ENCODE measurements around the gene UNCX.

The UNCX gene

GRCh38 chr7:1232103-1232466 is 587 bp upstream of the UNCX start:
- no peak for DNase-seq (ENCODE audit: low spot score)

- no peak for DNase-seq (ENCODE audit: low spot score)
Measured at GRCh38 chr7:1233333-1234048, 819 bp downstream of the UNCX start.

GRCh38 chr7:1234049-1234880 is 1.6 kb downstream of the UNCX start:
- DNase-seq (ENCODE audit: low spot score): no peak

- no peak for DNase-seq (ENCODE audit: low spot score)
Measured at GRCh38 chr7:1234881-1235500, 2.3 kb downstream of the UNCX start.

DNA sequence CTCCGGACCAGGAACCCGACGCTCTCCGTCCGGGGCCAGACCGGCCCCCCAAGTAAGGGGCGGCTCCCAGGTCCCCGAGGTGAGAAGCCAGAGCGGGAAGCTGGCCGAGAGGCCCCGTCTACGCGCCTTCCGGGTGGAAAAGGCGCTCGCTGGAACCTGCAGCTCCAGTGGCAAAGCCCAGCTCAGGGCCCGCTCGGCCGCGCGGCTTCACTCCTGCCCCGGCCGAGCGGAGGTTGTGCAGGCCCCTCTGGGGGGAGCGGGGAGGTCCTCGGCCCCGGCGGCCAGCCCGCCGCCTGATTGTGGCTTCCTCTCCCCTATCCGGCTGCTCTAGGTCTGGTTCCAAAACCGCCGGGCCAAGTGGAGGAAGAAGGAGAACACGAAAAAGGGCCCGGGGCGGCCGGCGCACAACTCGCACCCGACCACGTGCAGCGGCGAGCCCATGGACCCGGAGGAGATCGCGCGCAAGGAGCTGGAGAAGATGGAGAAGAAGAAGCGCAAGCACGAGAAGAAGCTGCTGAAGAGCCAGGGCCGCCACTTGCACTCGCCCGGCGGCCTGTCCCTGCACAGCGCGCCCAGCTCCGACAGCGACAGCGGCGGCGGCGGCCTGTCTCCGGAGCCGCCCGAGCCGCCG is 2.9 kb downstream of the UNCX start:
- no peak for DNase-seq (ENCODE audit: low spot score)

DNA sequence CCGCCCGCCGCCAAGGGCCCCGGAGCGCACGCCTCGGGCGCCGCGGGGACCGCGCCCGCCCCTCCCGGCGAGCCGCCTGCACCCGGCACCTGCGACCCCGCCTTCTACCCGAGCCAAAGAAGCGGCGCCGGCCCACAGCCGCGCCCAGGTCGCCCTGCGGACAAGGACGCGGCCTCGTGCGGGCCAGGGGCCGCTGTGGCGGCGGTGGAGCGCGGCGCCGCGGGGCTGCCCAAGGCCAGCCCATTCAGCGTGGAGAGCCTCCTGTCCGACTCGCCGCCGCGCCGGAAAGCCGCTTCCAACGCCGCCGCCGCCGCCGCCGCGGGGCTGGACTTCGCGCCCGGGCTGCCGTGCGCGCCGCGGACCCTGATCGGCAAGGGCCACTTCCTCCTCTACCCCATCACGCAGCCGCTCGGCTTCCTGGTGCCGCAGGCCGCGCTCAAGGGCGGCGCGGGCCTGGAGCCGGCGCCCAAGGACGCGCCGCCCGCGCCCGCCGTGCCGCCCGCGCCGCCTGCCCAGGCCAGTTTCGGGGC is 3.5 kb downstream of the UNCX start:
- DNase-seq (ENCODE audit: low spot score): no peak

GRCh38 chr7:1236831-1237701 is 4.4 kb downstream of the UNCX start:
- DNase-seq (ENCODE audit: low spot score): no peak

DNA sequence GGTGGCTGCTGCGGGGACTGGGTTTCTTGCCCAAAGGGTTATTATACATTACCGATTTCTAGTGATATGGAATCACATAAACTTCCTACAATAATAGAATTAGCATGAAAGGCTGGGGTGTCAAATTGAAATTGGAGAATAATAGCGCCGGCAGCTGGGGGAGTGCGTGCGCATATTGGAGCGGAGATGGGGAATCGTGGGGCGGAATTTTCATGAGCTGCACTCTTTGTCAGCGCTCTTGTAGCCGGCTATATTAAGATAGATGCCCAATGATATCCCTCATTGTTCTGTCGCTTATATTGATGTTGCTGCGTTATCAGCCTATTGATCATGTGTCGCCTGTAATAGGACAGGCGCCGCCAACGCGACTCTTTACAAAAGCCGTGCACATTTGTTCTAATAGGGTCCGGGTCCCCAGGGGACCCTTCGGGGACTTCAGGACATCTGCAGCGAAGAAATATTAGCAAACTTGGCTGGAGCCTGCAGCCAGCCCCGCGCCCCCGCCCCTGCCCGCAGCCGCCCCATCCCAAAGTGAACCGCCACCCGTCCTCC is 5.1 kb downstream of the UNCX start:
- DNase-seq (ENCODE audit: low spot score): no peak

DNA sequence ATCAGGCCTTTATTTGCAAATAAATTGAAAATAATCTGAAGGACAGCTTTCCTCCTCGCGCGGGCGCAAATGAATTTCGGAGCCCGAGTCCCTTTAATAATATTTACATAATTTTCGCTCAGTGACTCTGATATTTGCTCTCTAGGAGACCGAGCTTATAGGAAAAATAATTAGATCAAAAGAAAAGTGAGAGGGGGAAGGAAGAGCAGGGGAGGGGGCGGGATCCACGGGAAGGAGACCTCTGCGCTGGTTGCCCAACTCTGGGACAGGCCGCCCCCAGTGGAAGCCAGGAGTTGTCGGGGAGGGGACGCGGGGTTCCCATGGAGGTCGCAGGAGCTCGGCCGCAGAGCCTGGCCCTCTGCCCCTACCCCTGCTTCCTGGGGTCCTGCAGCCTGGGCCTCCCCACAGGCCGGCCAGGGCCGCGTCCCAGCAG is 5.8 kb downstream of the UNCX start:
- no peak for DNase-seq (ENCODE audit: low spot score)

GRCh38 chr7:1238931-1239802 is 6.5 kb downstream of the UNCX start:
- no peak for DNase-seq (ENCODE audit: low spot score)

DNA sequence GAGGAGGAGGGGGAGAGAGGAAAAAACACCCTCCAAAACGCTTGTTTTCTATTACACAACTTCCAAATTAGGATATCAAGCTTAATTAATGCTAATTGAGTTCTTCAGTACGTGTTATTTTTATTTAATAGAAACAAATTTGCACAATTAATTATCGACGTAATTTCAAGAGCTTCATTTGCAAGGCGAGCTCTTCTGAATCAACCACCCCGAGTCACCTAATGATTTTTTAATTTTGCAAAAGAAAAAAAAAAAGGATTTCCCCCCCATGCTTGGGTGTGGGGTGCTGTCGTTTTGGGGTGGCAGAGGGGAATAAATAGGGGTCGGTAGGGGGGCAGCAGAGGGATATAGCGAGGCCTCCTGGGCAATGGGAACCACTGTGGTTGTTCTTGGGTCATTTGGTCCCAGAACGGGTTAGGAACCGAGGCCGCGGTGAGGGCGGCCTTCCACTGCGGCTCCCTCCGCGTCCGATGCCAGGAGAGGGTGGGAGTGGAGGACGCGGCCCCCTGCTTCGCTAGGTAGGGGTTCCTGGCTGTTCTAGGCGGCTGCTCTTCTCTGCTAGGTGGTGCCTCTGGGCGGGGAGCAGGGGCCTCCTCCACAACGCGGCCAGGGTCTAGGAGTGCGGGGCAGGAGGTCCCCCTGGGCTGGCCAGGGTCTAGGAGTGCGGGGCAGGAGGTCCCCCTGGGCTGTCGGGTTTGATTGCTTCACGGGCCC is 7.3 kb downstream of the UNCX start:
- DNase-seq (ENCODE audit: low spot score): no peak

DNA sequence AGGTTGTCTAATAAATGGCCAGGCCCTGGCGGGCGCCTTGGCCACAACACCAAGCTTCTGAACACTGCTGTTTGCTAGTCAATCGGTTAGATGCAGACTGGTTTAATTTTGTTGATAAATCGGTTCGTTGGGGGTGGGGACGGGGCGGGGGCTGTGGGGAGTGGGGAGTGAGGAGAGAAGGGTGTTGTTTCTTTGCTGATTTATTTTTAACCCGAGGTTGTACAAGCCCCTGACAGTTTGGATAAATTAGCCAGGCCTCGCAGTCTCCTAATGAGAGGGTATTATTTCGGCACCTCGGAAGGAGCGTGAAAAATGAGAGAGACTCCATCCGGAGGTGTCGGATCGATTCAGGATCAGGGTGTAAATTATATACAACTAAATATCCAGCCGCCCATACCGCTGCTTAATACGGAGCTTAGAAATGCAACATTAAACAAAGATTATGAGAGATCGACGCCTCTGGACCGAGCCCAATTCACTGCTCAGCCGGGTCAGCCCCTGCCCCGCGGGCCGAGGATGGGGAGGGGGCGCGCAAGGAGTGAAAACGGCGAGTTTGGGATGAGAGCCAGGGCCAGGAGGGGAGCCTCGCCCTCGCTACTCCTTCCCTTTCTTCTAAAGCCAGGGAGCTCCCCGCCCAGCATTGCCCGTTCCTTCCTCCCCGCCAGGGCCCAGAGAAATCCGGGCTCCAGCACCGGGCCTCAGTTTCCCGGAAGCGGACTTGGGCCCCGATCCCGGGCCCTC is 8.0 kb downstream of the UNCX start:
- no peak for DNase-seq (ENCODE audit: low spot score)

GRCh38 chr7:1241258-1241602 is 8.6 kb downstream of the UNCX start:
- no peak for DNase-seq (ENCODE audit: low spot score)

DNA sequence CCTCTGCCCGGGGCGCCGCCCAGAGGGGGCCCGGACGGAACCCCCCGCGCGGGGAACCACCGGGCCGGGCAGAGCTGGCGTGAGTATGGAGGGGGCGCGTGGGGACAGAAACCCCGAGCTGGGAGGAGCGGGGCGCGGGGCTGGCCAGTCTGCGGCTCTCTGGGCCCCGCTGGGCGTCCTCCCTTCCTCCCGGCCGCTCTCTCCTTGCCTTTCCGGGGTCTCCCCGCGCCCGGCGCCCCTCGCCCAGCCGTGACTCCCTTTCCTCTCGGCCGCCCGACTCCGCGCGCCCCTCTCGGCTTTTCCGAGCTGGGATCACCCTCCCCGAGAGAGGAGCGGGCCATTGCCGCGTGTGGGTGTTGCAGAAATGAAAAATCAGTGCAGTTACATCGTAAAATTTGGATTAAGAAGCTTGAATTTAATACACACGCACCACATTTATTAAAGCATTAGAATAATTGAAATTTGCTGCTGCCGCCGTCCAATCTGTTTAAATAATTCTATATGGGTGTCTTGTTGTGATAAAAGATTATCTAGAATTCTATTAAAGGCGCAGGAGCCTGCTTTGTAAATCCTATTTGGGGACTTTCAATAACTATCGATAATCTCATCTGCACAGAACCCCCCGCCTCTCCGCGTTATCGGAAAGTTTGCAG is 9.1 kb downstream of the UNCX start:
- DNase-seq (ENCODE audit: low spot score): no peak

DNA sequence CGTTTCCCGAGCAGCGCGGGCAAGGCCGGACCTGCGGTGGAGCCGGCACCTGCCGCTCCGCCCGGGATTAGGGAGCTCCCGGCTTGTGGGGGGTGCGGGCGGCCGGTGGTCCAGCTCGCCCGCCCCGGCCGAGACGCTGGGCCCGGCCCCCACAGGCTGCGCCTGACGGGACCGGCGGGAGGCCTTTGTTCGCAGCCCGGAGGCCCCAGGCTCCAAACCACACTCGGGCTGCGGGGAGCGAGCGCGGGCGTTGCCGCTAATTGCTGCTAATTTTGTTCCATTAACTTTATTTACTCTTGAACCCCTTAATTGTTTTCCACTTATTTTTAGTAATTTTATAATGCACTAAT is 9.6 kb downstream of the UNCX start:
- no peak for DNase-seq (ENCODE audit: low spot score)

GRCh38 chr7:1242606-1243289 is 10.1 kb downstream of the UNCX start:
- no peak for DNase-seq (ENCODE audit: low spot score)

- no peak for DNase-seq (ENCODE audit: low spot score)
Measured at GRCh38 chr7:1243290-1243963, 10.8 kb downstream of the UNCX start.
